Peyer's patch (tissue), 4 donors: ENCODE data around the gene FFAR1. TPM values are rescaled to one million over a fixed set of nuclear protein-coding genes. Genes with fewer than 3 reads are reported as not detected.

ENCODE experiments used
- DNase-seq, 3 donors: peaks; one replicate each; pipeline ENCODE4 v3.0.0-alpha.2; 2017 to 2019
- H3K27ac ChIP-seq, 4 donors: fragments of 200-600 bp; sonication (generic); one replicate each; pipeline ENCODE4 v1.5.1; 2016 to 2019
- H3K27me3 ChIP-seq, 2 donors: fragments of 200-600 bp; sonication (generic); one replicate each; pipeline ENCODE4 v1.5.1; 2019
- H3K36me3 ChIP-seq, 3 donors: fragments of 200-600 bp; sonication (generic); one replicate each; pipeline ENCODE4 v1.5.1; 2016 to 2019
- H3K4me1 ChIP-seq, 4 donors: fragments of 200-600 bp; sonication (generic); one replicate each; pipeline ENCODE4 v1.5.1; 2016 to 2019
- H3K4me3 ChIP-seq, 4 donors: fragments of 200-600 bp; sonication (generic); 1 replicate in 3 of 4; 2 replicates in 1 of 4; pipeline ENCODE4 v1.5.1; 2016 to 2019; ENCODE audit warnings: mild to moderate bottlenecking in 1 of 4
- H3K9me3 ChIP-seq, 4 donors: fragments of 200-600 bp; sonication (generic); one replicate each; pipeline ENCODE4 v1.5.1; 2016 to 2019; ENCODE audit warnings: mild to moderate bottlenecking in 1 of 4
- POLR2A ChIP-seq, 2 donors: fragments of 450-650 bp; IDR thresholded peaks; one replicate each; pipeline ENCODE4 v1.5.1; 2017; ENCODE audit warnings: antibody characterized with exemption in 2 of 2, mild to moderate bottlenecking in 2 of 2, moderate library complexity in 2 of 2
- total RNA-seq, 4 donors: library from RNA; depleted of rRNA; stranded (reverse); fragments of >200 nt; gene quantifications; one replicate each; pipeline ENCODE4 v1.1.0, GENCODE V29; 2016
- TF ChIP-seq, protein P1 (sequence below), 6 experiments: fragments of 450-650 bp in 4 of 6; fragments of 200-600 bp in 2 of 6; sonication (generic) in 1 of 6; IDR thresholded peaks; one replicate each; pipeline ENCODE4 v1.5.1; 2017 to 2019; ENCODE audit warnings: antibody characterized with exemption in 6 of 6, mild to moderate bottlenecking in 3 of 6, moderate library complexity in 1 of 6

FFAR1 gene
- total RNA-seq, 4 donors from 2014 or later = 0.66 to 1.6 TPM; not detected in 2

GRCh38 chr19:35337097-35337983, 10.4 kb upstream of the FFAR1 start:
- TF ChIP-seq POLR2A (IDR thresholded peaks at IDR 0.05) = no peak
- TF ChIP-seq, protein P1, sequence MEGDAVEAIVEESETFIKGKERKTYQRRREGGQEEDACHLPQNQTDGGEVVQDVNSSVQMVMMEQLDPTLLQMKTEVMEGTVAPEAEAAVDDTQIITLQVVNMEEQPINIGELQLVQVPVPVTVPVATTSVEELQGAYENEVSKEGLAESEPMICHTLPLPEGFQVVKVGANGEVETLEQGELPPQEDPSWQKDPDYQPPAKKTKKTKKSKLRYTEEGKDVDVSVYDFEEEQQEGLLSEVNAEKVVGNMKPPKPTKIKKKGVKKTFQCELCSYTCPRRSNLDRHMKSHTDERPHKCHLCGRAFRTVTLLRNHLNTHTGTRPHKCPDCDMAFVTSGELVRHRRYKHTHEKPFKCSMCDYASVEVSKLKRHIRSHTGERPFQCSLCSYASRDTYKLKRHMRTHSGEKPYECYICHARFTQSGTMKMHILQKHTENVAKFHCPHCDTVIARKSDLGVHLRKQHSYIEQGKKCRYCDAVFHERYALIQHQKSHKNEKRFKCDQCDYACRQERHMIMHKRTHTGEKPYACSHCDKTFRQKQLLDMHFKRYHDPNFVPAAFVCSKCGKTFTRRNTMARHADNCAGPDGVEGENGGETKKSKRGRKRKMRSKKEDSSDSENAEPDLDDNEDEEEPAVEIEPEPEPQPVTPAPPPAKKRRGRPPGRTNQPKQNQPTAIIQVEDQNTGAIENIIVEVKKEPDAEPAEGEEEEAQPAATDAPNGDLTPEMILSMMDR (IDR thresholded peaks at IDR 0.05) = no peak
- DNase-seq = no peak
- Histone ChIP-seq H3K4me1 (peaks cover 0 to 7% (median 0%) of the 10 kb centered on the region in 4 donors), H3K27me3 (no peaks in the 10 kb centered on the region), H3K36me3 (no peaks in the 10 kb centered on the region), H3K27ac (peak overlapping the region in 1 of 4 donors; percentile 10), H3K9me3 (no peaks in the 10 kb centered on the region), H3K4me3 (no peak overlapping the region)

GRCh38 chr19:35337984-35338296, 9.8 kb upstream of the FFAR1 start:
- H3K36me3 ChIP-seq = no peaks in the 10 kb centered on the region
- DNase-seq = no peak
- TF ChIP-seq, protein P1 (IDR thresholded peaks at IDR 0.05) = no peak
- no peak for TF ChIP-seq POLR2A (IDR thresholded peaks at IDR 0.05)
- H3K27ac ChIP-seq = no peak overlapping the region
- H3K27me3 ChIP-seq = no peaks in the 10 kb centered on the region
- no peaks in the 10 kb centered on the region for H3K9me3 ChIP-seq
- H3K4me3 ChIP-seq = no peak overlapping the region
- H3K4me1 ChIP-seq = peaks cover 0 to 7% (median 0%) of the 10 kb centered on the region in 4 donors

DNA sequence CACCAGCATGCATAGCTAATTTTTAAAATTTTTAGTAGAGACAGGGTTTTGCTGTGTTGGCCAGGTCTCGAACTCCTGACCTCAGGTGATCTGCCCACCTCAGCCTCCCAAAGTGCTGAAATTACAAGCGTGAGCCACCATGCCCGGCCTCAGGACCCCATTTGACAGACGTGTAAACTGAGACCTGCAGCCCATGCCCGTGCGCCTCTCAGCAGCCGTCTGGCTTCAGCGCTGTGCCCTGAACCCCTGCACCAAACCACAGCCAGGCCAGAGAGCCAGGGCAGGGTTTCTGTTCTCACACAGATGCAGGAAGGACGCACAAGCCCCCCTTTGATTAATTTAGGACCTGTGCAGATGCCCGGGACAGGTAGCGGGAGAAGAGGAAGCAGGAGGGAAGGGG, 7.3 kb upstream of the FFAR1 start:
- H3K4me1 ChIP-seq = peaks cover 0 to 3% (median 0%) of the 10 kb centered on the region in 4 donors
- H3K4me3 ChIP-seq = no peak overlapping the region
- no peaks in the 10 kb centered on the region for H3K36me3 ChIP-seq
- H3K27me3 ChIP-seq = no peaks in the 10 kb centered on the region
- H3K9me3 ChIP-seq = no peaks in the 10 kb centered on the region
- no peak overlapping the region for H3K27ac ChIP-seq
- TF ChIP-seq POLR2A (IDR thresholded peaks at IDR 0.05) = no peak
- TF ChIP-seq, protein P1 (IDR thresholded peaks at IDR 0.05) = no peak
- DNase-seq = no peak

GRCh38 chr19:35341006-35341405, 6.7 kb upstream of the FFAR1 start:
- peaks cover 0 to 8% (median 0%) of the 10 kb centered on the region in 4 donors for H3K4me1 ChIP-seq
- no peaks in the 10 kb centered on the region for H3K27me3 ChIP-seq
- H3K27ac ChIP-seq = no peak overlapping the region
- TF ChIP-seq, protein P1 (IDR thresholded peaks at IDR 0.05) = no peak
- DNase-seq = no peak
- no peak overlapping the region for H3K4me3 ChIP-seq
- H3K36me3 ChIP-seq = no peaks in the 10 kb centered on the region
- no peaks in the 10 kb centered on the region for H3K9me3 ChIP-seq

GRCh38 chr19:35341565-35342225, 6.0 kb upstream of the FFAR1 start:
- H3K9me3 ChIP-seq = no peaks in the 10 kb centered on the region
- TF ChIP-seq, protein P1 (IDR thresholded peaks at IDR 0.05) = no peak
- no peak for TF ChIP-seq POLR2A (IDR thresholded peaks at IDR 0.05)
- no peaks in the 10 kb centered on the region for H3K36me3 ChIP-seq
- peaks cover 0 to 15% (median 0%) of the 10 kb centered on the region in 4 donors for H3K4me1 ChIP-seq
- no peak overlapping the region for H3K27ac ChIP-seq
- H3K27me3 ChIP-seq = no peaks in the 10 kb centered on the region
- no peak overlapping the region for H3K4me3 ChIP-seq
- no peak for DNase-seq
